Measurements from ENCODE around the gene OR1G1.
"Not testable (repeated sequence)": the region's sequence is repeated elsewhere in the genome, so short reads cannot be mapped to it uniquely, and the experiment has no call there.

Gene OR1G1

DNA sequence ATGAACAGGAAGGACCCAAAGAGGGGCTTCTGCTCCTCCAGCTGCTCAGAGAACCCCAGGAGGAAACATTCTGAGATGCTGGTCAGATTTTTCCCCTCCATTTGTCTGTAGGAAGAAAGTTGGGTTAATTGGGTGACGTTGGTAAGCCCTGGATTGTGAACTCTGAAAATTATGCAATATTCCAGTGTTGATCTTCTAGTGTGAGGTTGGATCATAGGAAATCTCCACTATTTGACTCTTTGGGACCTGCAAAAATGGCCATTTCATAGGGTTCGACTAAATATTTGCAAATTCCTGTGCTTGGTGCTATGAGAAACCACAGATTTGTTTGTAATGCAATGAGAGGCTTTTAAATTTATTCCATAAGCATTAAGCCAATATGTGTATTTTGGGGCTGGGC, at the start of gene OR1G1:
Gene OR1G1, minus strand, starts transcription at position 101 of the 400 bp plus-strand sequence. Its CDS starts 0 bp downstream, at position 101.
- no peak for DNase-seq (ENCODE audit: low spot score)

DNA sequence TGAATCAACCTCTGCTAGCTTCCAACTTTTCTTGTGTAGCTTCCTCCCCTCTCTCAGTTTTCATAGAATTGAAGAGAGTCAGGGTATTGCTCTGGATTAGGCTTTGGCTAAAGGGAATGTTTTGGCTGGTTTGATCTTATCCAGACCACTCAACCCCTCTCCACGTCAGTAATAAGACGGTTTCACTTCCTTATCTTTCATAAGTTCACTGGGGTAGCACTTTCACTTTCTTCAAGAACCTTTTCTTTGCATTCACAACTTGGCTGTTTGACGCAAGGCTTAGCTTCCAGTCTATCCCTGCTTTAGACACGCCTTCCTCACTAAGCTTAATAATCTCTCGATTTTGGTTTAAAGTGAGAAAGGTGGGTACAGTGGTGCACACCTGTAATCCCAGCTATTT, 40.2 kb upstream of the OR1G1 start:
- no peak for DNase-seq (ENCODE audit: low spot score)

DNA sequence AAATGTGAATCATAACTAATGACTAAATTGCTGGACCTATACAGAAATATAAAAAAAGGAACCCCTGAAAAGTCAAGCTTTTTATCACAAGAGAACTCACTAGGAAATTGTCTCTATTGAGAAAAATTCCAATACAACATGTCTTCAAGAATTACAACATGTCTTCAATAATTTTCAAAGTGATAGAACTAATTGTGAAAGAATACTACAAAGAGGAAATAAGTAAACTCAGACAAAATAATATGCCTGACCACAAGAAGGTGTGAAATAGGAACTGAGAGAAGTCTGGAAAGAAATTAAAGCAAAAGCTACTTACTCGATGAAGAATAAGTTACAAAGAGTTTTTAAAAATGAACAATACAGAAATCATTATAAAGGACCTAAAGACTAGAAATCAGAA, 29.9 kb upstream of the OR1G1 start:
- DNase-seq (ENCODE audit: low spot score): no peak

DNA sequence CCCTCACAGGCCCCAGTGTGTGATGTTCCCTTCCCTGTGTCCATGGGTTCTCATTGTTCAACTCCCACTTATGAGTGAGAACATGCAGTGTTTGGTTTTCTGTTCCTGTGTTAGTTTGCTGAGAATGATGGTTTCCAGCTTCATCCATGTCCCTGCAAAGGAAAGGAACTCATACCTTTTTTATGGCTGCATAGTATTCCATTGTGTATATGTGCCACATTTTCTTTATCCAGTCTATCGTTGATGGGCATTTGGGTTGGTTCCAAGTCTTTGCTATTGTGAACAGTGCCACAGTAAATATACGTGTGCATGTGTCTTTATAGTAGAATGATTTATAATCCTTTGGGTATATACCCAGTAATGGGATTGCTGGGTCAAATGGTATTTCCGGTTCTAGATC, 10.1 kb upstream of the OR1G1 start:
- not testable (repeated sequence) for DNase-seq (ENCODE audit: low spot score)

DNA sequence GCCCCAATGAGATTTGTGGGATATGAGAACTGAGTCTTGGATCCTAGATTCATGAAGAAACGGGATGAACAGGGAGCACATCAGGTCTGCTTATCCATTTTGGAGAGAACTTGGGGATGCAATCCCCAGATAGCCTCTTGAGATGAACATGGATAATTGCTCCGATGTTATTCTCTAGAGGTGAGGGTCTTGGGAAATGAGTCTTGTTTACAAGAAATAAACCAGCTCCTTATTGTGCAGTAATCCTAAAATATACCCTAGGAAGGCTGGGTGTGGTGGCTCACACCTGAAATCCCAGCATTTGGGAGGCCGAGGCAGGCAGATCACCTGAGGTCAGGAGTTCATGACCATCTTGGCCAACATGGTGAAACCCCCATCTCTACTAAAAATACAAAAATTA, 23.0 kb downstream of the OR1G1 start, which contains the start of gene OR1D2:
Gene OR1D2, minus strand, starts transcription at position 101 of the 400 bp plus-strand sequence. CDS start 11,426 bp downstream, outside the sequence.
- no peak for DNase-seq (ENCODE audit: low spot score)

Data from LoVo (cell line).